ENCODE results near the gene SHPK. TPM values are rescaled to one million over a fixed set of nuclear protein-coding genes. Genes with fewer than 3 reads are reported as not detected.

The SHPK gene
- total RNA-seq, 3 donors from 2014 or later = 13.9 to 27.8 (median 19.0) TPM

DNA sequence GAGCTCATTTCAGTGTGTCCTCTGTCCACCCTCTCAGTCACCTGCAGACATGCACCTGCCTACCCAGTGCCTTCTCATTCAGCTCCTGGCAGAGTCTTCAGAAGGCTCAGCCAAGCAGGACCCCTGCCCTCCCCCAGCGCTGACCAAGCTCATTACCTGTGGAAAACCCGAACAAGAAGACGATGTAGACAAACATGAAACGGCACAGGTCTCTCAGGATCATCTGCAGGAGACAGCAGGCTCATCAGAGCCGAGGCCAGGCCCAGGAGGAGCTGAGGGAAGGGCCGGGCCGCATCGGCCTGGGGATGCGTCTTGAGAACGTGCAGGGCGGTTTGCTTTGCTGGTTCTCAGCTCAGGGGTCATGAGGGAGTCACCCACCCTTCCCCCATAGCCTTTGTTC is 59.1 kb downstream of the SHPK start:
- TF ChIP-seq, protein P1, sequence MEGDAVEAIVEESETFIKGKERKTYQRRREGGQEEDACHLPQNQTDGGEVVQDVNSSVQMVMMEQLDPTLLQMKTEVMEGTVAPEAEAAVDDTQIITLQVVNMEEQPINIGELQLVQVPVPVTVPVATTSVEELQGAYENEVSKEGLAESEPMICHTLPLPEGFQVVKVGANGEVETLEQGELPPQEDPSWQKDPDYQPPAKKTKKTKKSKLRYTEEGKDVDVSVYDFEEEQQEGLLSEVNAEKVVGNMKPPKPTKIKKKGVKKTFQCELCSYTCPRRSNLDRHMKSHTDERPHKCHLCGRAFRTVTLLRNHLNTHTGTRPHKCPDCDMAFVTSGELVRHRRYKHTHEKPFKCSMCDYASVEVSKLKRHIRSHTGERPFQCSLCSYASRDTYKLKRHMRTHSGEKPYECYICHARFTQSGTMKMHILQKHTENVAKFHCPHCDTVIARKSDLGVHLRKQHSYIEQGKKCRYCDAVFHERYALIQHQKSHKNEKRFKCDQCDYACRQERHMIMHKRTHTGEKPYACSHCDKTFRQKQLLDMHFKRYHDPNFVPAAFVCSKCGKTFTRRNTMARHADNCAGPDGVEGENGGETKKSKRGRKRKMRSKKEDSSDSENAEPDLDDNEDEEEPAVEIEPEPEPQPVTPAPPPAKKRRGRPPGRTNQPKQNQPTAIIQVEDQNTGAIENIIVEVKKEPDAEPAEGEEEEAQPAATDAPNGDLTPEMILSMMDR (IDR thresholded peaks at IDR 0.05) = no peak
- intact Hi-C loops (cut with DNase I, micrococcal nuclease) = no loop called here
- Histone ChIP-seq H3K9me3 (no peaks in the 10 kb centered on the region), H3K4me3 (no peak overlapping the region), H3K4me1 (ENCODE audit: low read depth) (no peaks in the 10 kb centered on the region), H3K36me3 (ENCODE audit: low read depth) (no peaks in the 10 kb centered on the region)
- DNase-seq (no peak), ATAC-seq (no peak)

DNA sequence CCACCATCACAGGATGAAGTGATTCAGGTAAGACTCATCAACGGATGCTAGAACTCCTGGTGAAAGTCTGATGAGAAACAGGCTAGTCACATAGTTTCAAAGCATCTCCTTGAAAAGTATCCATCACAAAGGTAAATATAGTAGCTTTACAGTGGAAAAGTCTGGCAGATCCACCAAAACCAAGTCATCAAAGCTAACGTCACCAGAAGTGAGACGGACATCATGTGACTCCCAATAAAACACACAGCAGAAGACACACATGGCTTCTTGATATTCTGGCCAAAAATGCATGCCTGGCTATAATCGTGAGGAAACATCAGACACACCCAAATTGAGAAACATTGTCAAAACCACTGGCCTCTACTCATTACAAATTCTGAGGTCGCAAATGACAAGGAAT is 60.5 kb downstream of the SHPK start:
- Histone ChIP-seq H3K4me3 (no peak overlapping the region), H3K9me3 (no peaks in the 10 kb centered on the region), H3K4me1 (ENCODE audit: low read depth) (no peaks in the 10 kb centered on the region), H3K36me3 (ENCODE audit: low read depth) (no peaks in the 10 kb centered on the region)
- no peak for DNase-seq
- intact Hi-C loops (cut with DNase I, micrococcal nuclease) = no loop called here
- TF ChIP-seq, protein P1 (IDR thresholded peaks at IDR 0.05) = no peak
- no peak for ATAC-seq

DNA sequence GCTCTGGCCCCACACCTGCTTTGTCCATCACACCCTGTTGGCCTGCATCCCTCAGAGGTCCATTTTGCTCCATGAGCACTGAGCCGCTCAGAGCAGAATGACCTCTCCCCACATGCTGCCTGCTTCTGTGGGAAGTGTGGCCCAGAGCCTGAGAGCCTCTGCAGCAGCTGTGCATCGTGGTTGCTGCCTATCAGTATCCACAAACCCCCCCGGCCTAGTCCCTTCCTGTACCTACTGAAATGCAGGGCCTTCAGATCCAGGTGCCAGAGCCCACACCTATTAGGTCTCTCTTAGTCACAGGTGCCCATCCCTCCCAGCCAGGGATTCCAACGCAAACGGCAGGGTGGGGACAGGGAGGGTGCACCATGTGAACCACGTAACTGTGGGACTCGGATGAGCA is 61.8 kb downstream of the SHPK start:
- H3K36me3 ChIP-seq (ENCODE audit: low read depth) = no peaks in the 10 kb centered on the region
- no peak overlapping the region for H3K4me3 ChIP-seq
- TF ChIP-seq, protein P1 (IDR thresholded peaks at IDR 0.05) = no peak
- ATAC-seq = no peak
- no peaks in the 10 kb centered on the region for H3K9me3 ChIP-seq
- no peak for DNase-seq
- intact Hi-C loops (cut with DNase I, micrococcal nuclease) = no loop called here
- H3K4me1 ChIP-seq (ENCODE audit: low read depth) = no peaks in the 10 kb centered on the region

DNA sequence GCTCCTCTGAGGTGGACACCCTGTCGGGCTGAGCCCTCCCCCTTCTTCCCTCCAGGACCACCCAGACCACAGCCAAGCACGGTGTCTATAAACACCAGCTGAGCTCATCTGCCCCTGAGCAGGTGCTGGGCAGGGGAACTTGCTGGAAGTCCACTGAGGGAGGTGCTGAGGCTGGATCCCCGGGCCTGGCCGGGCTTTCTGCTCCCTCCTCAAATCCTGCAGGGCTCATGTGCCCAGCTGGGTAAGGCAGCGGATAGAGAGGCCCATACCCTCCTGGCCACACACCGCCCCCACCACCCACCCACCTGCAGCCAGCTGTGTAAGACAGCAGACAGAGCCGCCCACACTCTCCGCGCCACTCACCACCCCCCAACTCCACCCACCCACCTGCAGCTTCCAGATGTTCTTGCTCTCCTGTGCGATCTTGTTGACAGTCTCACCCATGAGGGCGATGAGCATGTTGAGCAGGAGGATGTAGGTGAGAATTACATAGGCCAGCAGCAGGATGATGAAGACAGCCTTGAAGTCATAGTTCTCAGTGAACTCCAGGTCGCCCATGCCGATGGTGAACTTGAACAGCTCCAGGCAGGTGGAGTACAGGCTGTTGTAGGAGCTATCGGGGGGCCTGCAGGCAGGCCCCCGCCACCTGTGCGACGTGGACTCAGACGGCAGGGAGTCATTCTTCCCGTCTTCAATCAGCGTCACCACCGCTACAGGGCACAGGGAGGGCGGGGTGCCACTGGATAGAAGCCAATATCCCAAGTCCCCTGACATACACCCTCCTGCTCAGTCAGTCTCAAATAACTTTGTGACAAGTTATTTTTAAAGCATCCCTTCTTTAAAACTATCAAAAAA is 62.6 kb downstream of the SHPK start:
- H3K36me3 ChIP-seq (ENCODE audit: low read depth) = no peaks in the 10 kb centered on the region

DNA sequence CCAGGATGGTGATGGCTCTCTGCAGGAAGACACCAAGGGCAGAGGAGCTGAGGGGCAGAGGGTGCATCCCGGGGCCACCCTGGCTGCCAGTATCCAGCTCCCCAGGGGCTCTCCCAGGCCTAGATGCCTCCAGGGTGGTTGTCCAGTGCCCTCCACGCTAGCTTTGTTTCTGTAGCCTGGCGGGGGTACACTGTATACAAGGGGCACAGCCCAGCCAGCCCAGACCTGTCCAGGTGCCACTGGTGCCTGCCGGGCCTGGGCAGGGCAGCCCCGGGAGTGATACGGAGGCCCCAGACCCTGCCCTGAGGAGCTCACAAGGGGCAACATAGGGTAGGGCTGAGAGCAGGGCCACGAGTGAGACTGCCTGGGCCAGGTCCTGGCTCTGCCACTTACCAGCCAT is 63.8 kb downstream of the SHPK start:
- intact Hi-C loops (cut with DNase I, micrococcal nuclease) = no loop called here
- H3K4me3 ChIP-seq = no peak overlapping the region
- DNase-seq = no peak
- TF ChIP-seq, protein P1 (IDR thresholded peaks at IDR 0.05) = no peak
- H3K9me3 ChIP-seq = no peaks in the 10 kb centered on the region
- H3K36me3 ChIP-seq (ENCODE audit: low read depth) = no peaks in the 10 kb centered on the region
- H3K4me1 ChIP-seq (ENCODE audit: low read depth) = no peaks in the 10 kb centered on the region
- ATAC-seq = no peak

More for the DNA sequence above, 62.6 kb downstream of the SHPK start:
- no peak overlapping the region for H3K4me3 ChIP-seq
- no peaks in the 10 kb centered on the region for H3K9me3 ChIP-seq
- no peaks in the 10 kb centered on the region for H3K4me1 ChIP-seq (ENCODE audit: low read depth)
- DNase-seq = no peak
- no peak for ATAC-seq
- intact Hi-C loops (cut with DNase I, micrococcal nuclease) = no loop called here
- TF ChIP-seq, protein P1 (IDR thresholded peaks at IDR 0.05) = no peak

Measured in mucosa of descending colon (tissue), 3 donors.